LHCN-M2 (cell line): ENCODE data around the gene ANKH. TPM values are rescaled to one million over a fixed set of nuclear protein-coding genes. Genes with fewer than 3 reads are reported as not detected.
A peak's percentile ranks its signal among the peaks of the same experiment; 100 is the strongest.

ENCODE experiments used
- DNase-seq: peaks from one replicate; pipeline ENCODE4 v3.0.0-alpha.2; 2012; ENCODE audit warnings: low read depth
- total RNA-seq: library from RNA; depleted of rRNA; stranded (reverse); fragments of >200 nt; gene quantifications from 2 replicates; pipeline ENCODE4 v1.2.3, GENCODE V29; 2014; rRNA removed

The ANKH gene
- total RNA-seq, 1 experiment from 2014 or later, result 27.3 TPM

GRCh38 chr5:14666357-14666756 is 205.2 kb downstream of the ANKH start:
- no peak for DNase-seq

DNA sequence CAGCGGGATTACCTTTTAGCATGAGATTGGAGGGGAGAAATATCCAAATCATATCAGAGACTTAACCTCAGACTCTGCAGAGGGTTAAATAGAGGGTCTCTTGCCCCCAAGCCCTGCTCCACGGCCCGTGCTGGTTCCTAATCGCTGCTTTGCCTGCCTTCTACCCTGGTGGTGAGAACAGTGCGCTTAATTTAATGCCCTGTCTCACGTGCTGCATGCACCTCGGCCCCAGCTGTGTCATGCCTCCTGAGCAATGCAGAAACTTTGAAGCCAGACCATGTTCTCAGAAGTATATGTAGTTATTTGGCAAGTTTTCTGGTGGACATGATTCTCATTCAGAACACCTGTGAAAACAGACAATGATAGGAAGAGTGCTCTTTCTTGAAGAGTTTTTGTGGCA is 205.6 kb downstream of the ANKH start:
- no peak for DNase-seq

DNA sequence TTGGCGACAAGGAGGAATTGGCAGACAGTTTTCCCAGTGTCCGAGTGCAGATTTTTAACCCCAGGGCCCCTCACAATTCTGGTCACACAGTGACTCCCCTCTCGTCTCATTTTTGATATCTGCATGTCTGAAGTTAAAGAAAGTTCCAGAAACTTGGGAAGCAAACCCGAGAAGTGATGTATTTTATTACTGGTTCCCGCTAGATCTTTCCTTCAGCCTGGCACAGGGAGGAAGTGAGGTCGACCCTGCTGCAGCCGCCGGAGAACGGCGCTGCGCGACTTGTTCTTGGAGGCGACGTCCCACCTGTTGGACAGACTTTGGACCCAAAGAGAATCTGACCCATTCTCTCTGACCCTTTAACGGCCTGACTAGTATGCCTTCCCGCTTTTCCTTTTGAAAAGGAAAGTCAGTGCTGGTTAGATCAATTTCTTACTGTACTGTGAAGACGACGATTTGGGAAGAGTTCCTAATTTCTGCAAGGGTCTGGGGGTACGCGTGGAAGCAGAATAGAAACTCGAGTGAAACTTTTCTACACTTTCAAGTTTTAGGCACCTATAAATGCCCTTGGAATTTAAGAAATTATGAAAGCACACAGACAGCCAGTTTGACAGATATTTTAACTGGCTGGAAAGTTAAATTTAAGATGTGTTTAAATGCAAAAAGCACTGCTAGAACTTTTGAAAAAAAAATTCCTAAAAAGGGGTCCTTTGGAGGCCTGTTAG is 206.3 kb downstream of the ANKH start:
- peak; percentile 35 for DNase-seq

DNA sequence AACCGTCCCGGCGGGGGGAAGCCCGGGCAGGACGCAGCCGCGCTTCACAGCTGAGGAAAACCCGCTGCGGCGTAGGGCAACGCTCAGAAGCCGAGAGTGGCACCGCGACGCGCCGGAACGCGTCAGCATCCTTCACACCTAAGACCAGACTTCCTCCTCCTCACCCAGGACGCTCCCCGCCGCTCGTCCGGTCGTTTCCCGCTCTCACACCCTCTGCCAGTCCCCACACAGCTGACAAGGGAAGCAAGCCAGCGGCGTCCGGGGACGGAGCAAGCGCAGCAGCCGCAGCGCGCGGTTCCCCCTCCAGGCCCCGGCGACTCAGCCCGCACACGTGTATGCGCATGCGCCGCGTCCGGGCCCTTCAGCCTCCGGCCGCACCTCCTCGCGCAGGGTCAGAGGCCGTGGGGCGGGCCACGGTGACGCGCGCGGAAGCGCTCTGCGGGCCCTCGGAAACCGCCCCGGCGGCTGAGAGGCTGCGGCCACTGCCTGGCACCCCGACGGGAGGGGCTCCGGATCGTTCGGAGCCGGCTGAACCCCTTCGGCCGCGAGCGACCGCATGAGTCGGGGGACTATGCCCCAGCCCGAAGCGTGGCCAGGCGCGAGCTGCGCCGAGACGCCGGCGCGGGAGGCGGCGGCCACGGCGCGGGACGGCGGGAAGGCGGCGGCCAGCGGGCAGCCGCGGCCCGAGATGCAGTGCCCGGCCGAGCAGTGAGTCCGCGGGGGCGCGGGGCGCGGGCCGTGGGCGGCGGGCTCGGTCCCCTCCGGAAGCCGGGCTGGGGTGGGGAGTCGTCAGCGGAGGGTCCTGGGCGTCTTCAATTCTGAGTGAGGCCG is 207.1 kb downstream of the ANKH start, which contains the start of gene OTULIN:
OTULIN (plus strand) TSS at position 449 of the 831 bp plus-strand sequence; CDS start at position 557, 108 bp downstream.
- peak; percentile 89 for DNase-seq

DNA sequence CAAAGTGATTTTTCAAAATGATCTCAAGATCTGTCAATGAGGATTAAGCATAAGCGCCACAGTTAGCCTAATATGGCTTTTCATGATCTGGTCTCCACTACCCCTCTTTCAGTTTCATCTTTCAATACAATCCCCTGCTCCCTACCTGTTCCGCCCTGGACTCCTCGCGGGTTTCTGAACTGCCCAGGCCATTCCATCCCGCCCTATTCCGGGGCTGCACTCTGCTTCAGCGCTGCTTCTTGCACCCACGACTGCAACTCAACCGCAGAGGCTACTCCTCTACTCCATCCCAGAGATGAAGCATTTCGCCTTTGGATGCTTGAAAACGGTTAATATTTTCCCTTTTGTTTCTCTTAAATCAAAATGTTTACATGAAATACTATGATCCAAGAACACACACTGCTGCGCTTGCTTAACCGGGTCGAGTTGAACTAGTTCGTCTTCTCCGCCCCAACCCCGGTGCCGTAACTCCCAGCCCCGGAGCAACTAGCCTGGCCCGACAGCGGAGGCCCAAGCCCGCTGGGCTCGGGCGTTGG is 207.8 kb downstream of the ANKH start:
- no peak for DNase-seq

GRCh38 chr5:14662721-14663260 is 208.8 kb downstream of the ANKH start:
- DNase-seq, result no peak

- DNase-seq, result no peak
These were observed 210.7 kb downstream of the ANKH start for GRCh38 chr5:14660833-14661232.

DNA sequence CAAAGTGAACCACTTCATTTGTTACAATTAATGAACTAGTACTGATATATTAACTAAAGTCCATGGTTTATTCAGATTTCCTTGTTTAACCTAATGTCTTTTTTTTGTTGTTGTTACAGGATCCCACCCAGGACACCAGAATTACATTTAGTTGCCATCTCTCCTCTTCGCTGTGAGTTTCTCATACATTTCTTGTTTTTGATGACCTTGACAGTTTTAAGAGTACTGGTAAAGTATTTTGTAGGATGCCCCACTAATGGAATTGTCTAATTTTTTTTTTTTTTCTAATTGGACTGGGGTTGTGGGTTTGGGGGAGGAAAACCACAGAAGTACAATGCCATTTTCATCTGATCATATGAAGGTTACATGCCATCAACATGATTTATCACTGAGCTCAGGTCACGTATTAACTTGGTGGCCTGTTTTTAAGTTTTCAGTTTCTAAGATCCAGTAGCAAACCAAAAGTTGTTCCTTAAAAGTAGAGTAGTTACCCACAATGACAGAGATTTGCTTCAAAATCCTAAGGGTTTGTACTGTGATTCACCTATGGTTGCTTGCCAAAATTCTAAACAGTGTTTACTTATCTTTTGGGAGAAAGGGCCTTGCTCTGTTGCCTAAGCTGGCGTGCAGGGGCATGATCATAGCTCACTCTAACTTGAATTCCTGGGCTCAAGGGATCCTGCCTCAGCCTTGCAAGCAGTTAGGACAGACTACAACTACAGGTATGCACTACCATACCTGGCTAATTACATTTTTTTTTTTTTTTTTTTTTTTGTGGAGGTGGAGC is 211.6 kb downstream of the ANKH start:
- DNase-seq, result peak; percentile 14

DNA sequence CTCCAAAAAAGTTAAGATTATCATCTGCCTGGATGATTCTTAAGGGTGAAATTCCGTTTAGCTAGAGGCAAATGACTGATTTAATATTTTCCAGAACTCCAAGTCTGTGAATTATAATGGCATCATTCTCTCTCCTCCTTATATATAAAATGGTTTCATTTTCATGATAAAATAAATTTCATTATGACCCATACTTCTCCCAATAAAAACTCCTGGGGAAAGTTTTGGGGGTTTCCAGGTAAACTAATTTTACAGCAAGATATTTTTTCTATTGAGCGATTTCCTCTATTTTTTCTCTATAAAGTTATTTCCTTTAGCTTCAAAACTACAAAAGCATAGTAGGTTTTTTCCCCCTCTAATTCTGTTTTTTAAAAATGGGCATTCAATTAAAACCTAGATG is 214.7 kb downstream of the ANKH start:
- DNase-seq, result no peak

GRCh38 chr5:14655146-14655741 is 216.3 kb downstream of the ANKH start:
- no peak for DNase-seq

Other genes with a start within 250 kb of the ANKH start
- gene OTULIN, start 207.1 kb downstream of the ANKH start, total RNA-seq, result 30.5 and 37.8 TPM in 2 replicates